Panc1 (cell line): Measurements from ENCODE around the gene SORBS1. TPM values are rescaled to one million over a fixed set of nuclear protein-coding genes. Genes with fewer than 3 reads are reported as not detected.

Experiments used
- ATAC-seq: fragments of 200-7000 bp; cut with Tn5 transposase; 2 replicates; pipeline ENCODE4 v1.9.1; 2020; ENCODE audit warnings: mild to moderate bottlenecking, moderate library complexity
- BruUV-seq: library from RNA; stranded (reverse); fragments of 400-500 nt; replicated peaks from 2 replicates; lab custom pipeline; 2021; lab: Mats Ljungman, UMichigan
- CTCF ChIA-PET: fragments of 300-600 bp; sonication (Branson Sonifier 250); formaldehyde crosslinking; loops from one replicate; lab custom pipeline; 2022; ENCODE audit warnings: antibody characterized with exemption; lab: Charles Lee
- POLR2A ChIA-PET: fragments of 300-600 bp; sonication (Branson Sonifier 250); formaldehyde crosslinking; loops from one replicate; lab custom pipeline; 2022; ENCODE audit warnings: antibody characterized with exemption; lab: Charles Lee
- DNase-seq: peaks from one replicate; pipeline ENCODE4 v3.0.0-alpha.2; 2010; ENCODE audit warnings: low read depth, low spot score
- H3K27ac ChIP-seq: 2 replicates; pipeline ENCODE4 v1.5.1; 2011; ENCODE audit warnings: mild to moderate bottlenecking, low read length, inconsistent platforms
- H3K27me3 ChIP-seq: fragments of 200-500 bp; sonication (Bioruptor generic); 2 replicates; pipeline ENCODE4 v1.6.0; 2014; ENCODE audit warnings: low read length, inconsistent platforms; ENCODE audit not compliant: control insufficient read depth, insufficient read depth
- H3K36me3 ChIP-seq: fragments of 200-500 bp; sonication (Bioruptor generic); 2 replicates; pipeline ENCODE4 v1.5.1; 2014; ENCODE audit warnings: inconsistent platforms, mild to moderate bottlenecking, low read length, moderate library complexity; ENCODE audit not compliant: control insufficient read depth, insufficient read depth
- H3K4me1 ChIP-seq: 2 replicates; pipeline ENCODE4 v1.5.1; 2011; ENCODE audit warnings: inconsistent platforms, mild to moderate bottlenecking, low read length, moderate library complexity; ENCODE audit not compliant: control insufficient read depth, insufficient read depth
- H3K4me3 ChIP-seq, 2 experiments: 2 replicates each; pipeline ENCODE4 v1.5.1; 2011 to 2012; ENCODE audit warnings: low read depth in 2 of 2, low read length in 2 of 2, mild to moderate bottlenecking in 2 of 2, inconsistent platforms in 1 of 2, moderate library complexity in 1 of 2
- H3K9me3 ChIP-seq: fragments of 200-500 bp; sonication (Bioruptor generic); 2 replicates; pipeline ENCODE4 v1.5.1; 2014; ENCODE audit warnings: low read depth, mild to moderate bottlenecking, inconsistent platforms, low read length, moderate library complexity; ENCODE audit not compliant: control insufficient read depth, insufficient read depth
- CTCF ChIP-seq: fragments of 450-650 bp; IDR thresholded peaks from 2 replicates; pipeline ENCODE4 v1.5.1; 2017; ENCODE audit warnings: mild to moderate bottlenecking
- POLR2AphosphoS5 ChIP-seq: IDR thresholded peaks from 2 replicates; pipeline ENCODE4 v1.6.1; 2012; ENCODE audit warnings: mild to moderate bottlenecking, low read depth, low read length, moderate library complexity
- REST ChIP-seq, 2 experiments: IDR thresholded peaks; 2 replicates each; pipeline ENCODE4 v1.6.1; 2011 to 2012; ENCODE audit warnings: low read depth in 2 of 2, control low read depth in 1 of 2, low read length in 1 of 2, mild to moderate bottlenecking in 1 of 2, moderate library complexity in 1 of 2; ENCODE audit not compliant: insufficient read depth in 1 of 2
- SIN3A ChIP-seq: IDR thresholded peaks from 2 replicates; pipeline ENCODE4 v1.6.1; 2012; ENCODE audit warnings: low read depth, mild to moderate bottlenecking, low read length, moderate library complexity, borderline replicate concordance; ENCODE audit not compliant: insufficient read depth
- TCF7L2 ChIP-seq: IDR thresholded peaks from 2 replicates; pipeline ENCODE4 v1.6.1; 2011; ENCODE audit warnings: mild to moderate bottlenecking, low read depth, low read length, inconsistent platforms
- in situ Hi-C: cut with HindIII; loops from 2 replicates; pipeline ENCODE4 v1.10.0; 2016; ENCODE audit warnings: low sequenced_read_pairs, low pct_unique_long_range_greater_than_20kb
- intact Hi-C: fragments of 100-400 bp; cut with micrococcal nuclease; formaldehyde crosslinking; loops from one replicate; pipeline ENCODE4 v1.10.0; 2022; ENCODE audit not compliant: unreplicated experiment
- total RNA-seq: library from RNA; stranded (reverse); gene quantifications from one replicate; pipeline ENCODE4 v1.2.1, GENCODE V29; 2021; ENCODE audit not compliant: unreplicated experiment

Gene SORBS1
- total RNA-seq, 1 experiment from 2014 or later = 29.4 TPM

- no peak for ATAC-seq
- intact Hi-C loops (no loop called here), in situ Hi-C loops (no loop called here)
- no TSS peak for BruUV-seq
- H3K36me3 ChIP-seq = no peaks in the 10 kb centered on the region
- H3K9me3 ChIP-seq = no peaks in the 10 kb centered on the region
- CTCF ChIA-PET = no interaction called here
- H3K27ac ChIP-seq = no peak overlapping the region
- H3K4me1 ChIP-seq = no peaks in the 10 kb centered on the region
- H3K27me3 ChIP-seq = no peaks in the 10 kb centered on the region
- POLR2A ChIA-PET = no interaction called here
- no peak for DNase-seq
- TF ChIP-seq POLR2AphosphoS5 = no peak
- no peak for TF ChIP-seq SIN3A
- no peak for TF ChIP-seq CTCF
- TF ChIP-seq TCF7L2 = no peak
- no peak for TF ChIP-seq REST (IDR thresholded peaks at IDR 0.05; ENCODE audit: insufficient read depth in 1 of 2, low read depth in 2 of 2, low read length in 1 of 2)
- H3K4me3 ChIP-seq = no peak overlapping the region
Measured at GRCh38 chr10:95353123-95353522, 208.0 kb downstream of the SORBS1 start.

DNA sequence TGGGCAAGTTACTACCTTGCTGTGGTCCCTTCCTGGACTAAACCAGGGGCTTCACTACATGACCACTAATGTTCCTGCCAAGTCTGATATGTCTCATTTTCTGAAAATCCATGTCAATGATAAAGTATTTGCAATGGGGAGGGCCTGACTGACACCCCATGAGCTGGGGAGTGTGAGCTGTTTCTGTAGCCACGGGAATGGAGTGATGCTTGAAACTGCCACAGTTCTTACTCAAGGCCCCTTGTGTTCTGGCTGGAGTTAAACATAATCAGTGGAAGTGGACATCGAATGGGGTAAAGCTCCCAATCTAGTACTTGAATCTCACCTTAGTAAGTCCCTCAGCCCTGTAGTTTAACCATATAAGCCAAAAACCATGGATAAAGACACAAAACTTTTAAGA lies 208.5 kb downstream of the SORBS1 start:
- ChIA-PET CTCF (no interaction called here), POLR2A (no interaction called here)
- TF ChIP-seq TCF7L2 (no peak), REST (IDR thresholded peaks at IDR 0.05; ENCODE audit: insufficient read depth in 1 of 2, low read depth in 2 of 2, low read length in 1 of 2) (no peak), SIN3A (no peak), POLR2AphosphoS5 (no peak), CTCF (no peak)
- ATAC-seq (no peak), DNase-seq (no peak)
- intact Hi-C loops = no loop called here
- no peak overlapping the region for H3K4me3 ChIP-seq
- in situ Hi-C loops = no loop called here
- no peaks in the 10 kb centered on the region for H3K4me1 ChIP-seq
- H3K9me3 ChIP-seq = no peaks in the 10 kb centered on the region
- H3K27ac ChIP-seq = no peak overlapping the region
- no peaks in the 10 kb centered on the region for H3K27me3 ChIP-seq
- no TSS peak for BruUV-seq
- H3K36me3 ChIP-seq = no peaks in the 10 kb centered on the region
